Peyer's patch (tissue), 4 donors: Measurements from ENCODE around the gene SSU72. TPM values are rescaled to one million over a fixed set of nuclear protein-coding genes. Genes with fewer than 3 reads are reported as not detected.

Experiments
- DNase-seq, 3 donors: peaks; one replicate each; pipeline ENCODE4 v3.0.0-alpha.2; 2017 to 2019
- H3K27ac ChIP-seq, 4 donors: fragments of 200-600 bp; sonication (generic); one replicate each; pipeline ENCODE4 v1.5.1; 2016 to 2019
- H3K27me3 ChIP-seq, 2 donors: fragments of 200-600 bp; sonication (generic); one replicate each; pipeline ENCODE4 v1.5.1; 2019
- H3K36me3 ChIP-seq, 3 donors: fragments of 200-600 bp; sonication (generic); one replicate each; pipeline ENCODE4 v1.5.1; 2016 to 2019
- H3K4me1 ChIP-seq, 4 donors: fragments of 200-600 bp; sonication (generic); one replicate each; pipeline ENCODE4 v1.5.1; 2016 to 2019
- H3K4me3 ChIP-seq, 4 donors: fragments of 200-600 bp; sonication (generic); 1 replicate in 3 of 4; 2 replicates in 1 of 4; pipeline ENCODE4 v1.5.1; 2016 to 2019; ENCODE audit warnings: mild to moderate bottlenecking in 1 of 4
- H3K9me3 ChIP-seq, 4 donors: fragments of 200-600 bp; sonication (generic); one replicate each; pipeline ENCODE4 v1.5.1; 2016 to 2019; ENCODE audit warnings: mild to moderate bottlenecking in 1 of 4
- CTCF ChIP-seq, 6 experiments: fragments of 450-650 bp in 4 of 6; fragments of 200-600 bp in 2 of 6; sonication (generic) in 1 of 6; IDR thresholded peaks; one replicate each; pipeline ENCODE4 v1.5.1; 2017 to 2019; ENCODE audit warnings: antibody characterized with exemption in 6 of 6, mild to moderate bottlenecking in 3 of 6, moderate library complexity in 1 of 6
- POLR2A ChIP-seq, 2 donors: fragments of 450-650 bp; IDR thresholded peaks; one replicate each; pipeline ENCODE4 v1.5.1; 2017; ENCODE audit warnings: antibody characterized with exemption in 2 of 2, mild to moderate bottlenecking in 2 of 2, moderate library complexity in 2 of 2
- total RNA-seq, 4 donors: library from RNA; depleted of rRNA; stranded (reverse); fragments of >200 nt; gene quantifications; one replicate each; pipeline ENCODE4 v1.1.0, GENCODE V29; 2016

SSU72 gene
- total RNA-seq, 4 donors from 2014 or later: 146 to 182 (median 163) TPM

GRCh38 chr1:1545946-1546737, 28.5 kb downstream of the SSU72 start:
- no peak for DNase-seq
- H3K27me3 ChIP-seq: no peaks in the 10 kb centered on the region
- no peak overlapping the region for H3K27ac ChIP-seq
- no peaks in the 10 kb centered on the region for H3K9me3 ChIP-seq
- no peak overlapping the region for H3K4me3 ChIP-seq
- TF ChIP-seq POLR2A (IDR thresholded peaks at IDR 0.05): no peak
- TF ChIP-seq CTCF (IDR thresholded peaks at IDR 0.05): no peak
- peaks cover 0 to 20% (median 0%) of the 10 kb centered on the region in 3 donors for H3K36me3 ChIP-seq
- peaks cover 0 to 4% (median 0%) of the 10 kb centered on the region in 4 donors for H3K4me1 ChIP-seq

- no peak overlapping the region for H3K4me3 ChIP-seq
- TF ChIP-seq CTCF (IDR thresholded peaks at IDR 0.05) (no peak), POLR2A (IDR thresholded peaks at IDR 0.05) (no peak)
These were observed 30.1 kb downstream of the SSU72 start for GRCh38 chr1:1544544-1544943.

GRCh38 chr1:1543706-1544099, 31.0 kb downstream of the SSU72 start:
- Histone ChIP-seq H3K4me3 (no peak overlapping the region), H3K9me3 (no peaks in the 10 kb centered on the region), H3K27me3 (no peaks in the 10 kb centered on the region), H3K36me3 (peaks cover 0 to 20% (median 0%) of the 10 kb centered on the region in 3 donors), H3K27ac (peak overlapping the region in 1 of 4 donors; percentile 40), H3K4me1 (peaks cover 0 to 20% (median 9%) of the 10 kb centered on the region in 4 donors)
- TF ChIP-seq POLR2A (IDR thresholded peaks at IDR 0.05): no peak
- TF ChIP-seq CTCF (IDR thresholded peaks at IDR 0.05): no peak
- DNase-seq: peak; percentile 27 to 70 (median 63)

More at GRCh38 chr1:1544544-1544943, 30.1 kb downstream of the SSU72 start:
- no peaks in the 10 kb centered on the region for H3K9me3 ChIP-seq
- H3K4me1 ChIP-seq: peaks cover 0 to 12% (median 6%) of the 10 kb centered on the region in 4 donors
- H3K36me3 ChIP-seq: peaks cover 0 to 20% (median 0%) of the 10 kb centered on the region in 3 donors
- no peak overlapping the region for H3K27ac ChIP-seq
- no peak for DNase-seq
- no peaks in the 10 kb centered on the region for H3K27me3 ChIP-seq

GRCh38 chr1:1542766-1543705, 31.6 kb downstream of the SSU72 start:
- Histone ChIP-seq H3K27me3 (no peaks in the 10 kb centered on the region), H3K4me1 (peaks cover 0 to 24% (median 9%) of the 10 kb centered on the region in 4 donors), H3K36me3 (peaks cover 0 to 20% (median 0%) of the 10 kb centered on the region in 3 donors), H3K4me3 (no peak overlapping the region), H3K27ac (peak overlapping the region in 1 of 4 donors; percentile 40), H3K9me3 (no peaks in the 10 kb centered on the region)
- peak in 1 of 6 experiments; percentile 9 for TF ChIP-seq CTCF (IDR thresholded peaks at IDR 0.05)
- TF ChIP-seq POLR2A (IDR thresholded peaks at IDR 0.05): no peak
- peak in 2 of 3 donors; percentile 63 to 79 for DNase-seq

GRCh38 chr1:1541956-1542765, 32.5 kb downstream of the SSU72 start:
- DNase-seq: no peak
- TF ChIP-seq CTCF (IDR thresholded peaks at IDR 0.05): no peak
- no peak for TF ChIP-seq POLR2A (IDR thresholded peaks at IDR 0.05)
- no peaks in the 10 kb centered on the region for H3K9me3 ChIP-seq
- peaks cover 0 to 24% (median 9%) of the 10 kb centered on the region in 4 donors for H3K4me1 ChIP-seq
- no peak overlapping the region for H3K27ac ChIP-seq
- H3K4me3 ChIP-seq: no peak overlapping the region
- H3K27me3 ChIP-seq: no peaks in the 10 kb centered on the region
- peaks cover 0 to 20% (median 0%) of the 10 kb centered on the region in 3 donors for H3K36me3 ChIP-seq
